A549 treated with CORT108297 at 1 μM for 4 hours (cell line): Measurements from ENCODE around the gene INPP5B. TPM values are rescaled to one million over a fixed set of nuclear protein-coding genes. Genes with fewer than 3 reads are reported as not detected.

ENCODE experiments used
- total RNA-seq: library from RNA; stranded (reverse); fragments of 200-300 nt; extraction: Qiagen RNA extraction; gene quantifications from 5 replicates; pipeline ENCODE4 v1.2.3, GENCODE V29; 2022

INPP5B gene
- total RNA-seq, result 3.9 to 5.4 TPM (median 4.5 TPM) in 5 replicates

DNA sequence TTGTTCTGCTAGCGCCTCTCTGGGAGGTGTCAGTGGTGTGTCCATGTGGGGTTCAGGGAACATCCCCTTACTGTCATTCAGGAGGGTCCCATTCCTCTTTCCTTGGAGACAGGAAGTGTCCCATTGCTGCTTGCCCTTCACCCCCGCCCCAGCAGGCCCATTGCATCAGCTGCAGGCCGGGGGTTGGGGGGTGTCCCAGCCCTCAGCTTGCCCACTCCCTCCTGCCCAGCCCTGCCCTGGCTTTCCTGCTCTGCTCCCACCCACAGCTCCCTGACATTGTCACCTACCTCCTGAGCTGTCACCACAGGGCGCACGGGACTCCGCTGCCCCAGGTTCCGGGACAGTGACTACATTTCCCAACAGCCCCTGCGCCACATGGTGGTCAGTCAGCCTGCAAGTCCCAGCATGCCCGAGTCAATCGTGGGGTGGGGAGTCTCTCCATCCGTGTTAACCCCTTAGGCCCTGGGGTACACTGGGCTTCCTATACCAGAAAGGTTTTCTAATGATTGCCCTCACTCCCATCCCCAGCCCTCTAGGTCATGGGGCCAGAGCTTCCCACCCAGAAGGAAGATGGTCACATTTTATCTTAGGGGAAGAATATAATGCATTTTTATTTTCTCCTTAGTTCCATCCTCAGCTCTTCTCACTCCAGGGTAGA is at the start of gene INPP5B:
INPP5B (minus strand) TSS at position 351 of the 658 bp plus-strand sequence. CDS start 745 bp downstream, outside the sequence.

DNA sequence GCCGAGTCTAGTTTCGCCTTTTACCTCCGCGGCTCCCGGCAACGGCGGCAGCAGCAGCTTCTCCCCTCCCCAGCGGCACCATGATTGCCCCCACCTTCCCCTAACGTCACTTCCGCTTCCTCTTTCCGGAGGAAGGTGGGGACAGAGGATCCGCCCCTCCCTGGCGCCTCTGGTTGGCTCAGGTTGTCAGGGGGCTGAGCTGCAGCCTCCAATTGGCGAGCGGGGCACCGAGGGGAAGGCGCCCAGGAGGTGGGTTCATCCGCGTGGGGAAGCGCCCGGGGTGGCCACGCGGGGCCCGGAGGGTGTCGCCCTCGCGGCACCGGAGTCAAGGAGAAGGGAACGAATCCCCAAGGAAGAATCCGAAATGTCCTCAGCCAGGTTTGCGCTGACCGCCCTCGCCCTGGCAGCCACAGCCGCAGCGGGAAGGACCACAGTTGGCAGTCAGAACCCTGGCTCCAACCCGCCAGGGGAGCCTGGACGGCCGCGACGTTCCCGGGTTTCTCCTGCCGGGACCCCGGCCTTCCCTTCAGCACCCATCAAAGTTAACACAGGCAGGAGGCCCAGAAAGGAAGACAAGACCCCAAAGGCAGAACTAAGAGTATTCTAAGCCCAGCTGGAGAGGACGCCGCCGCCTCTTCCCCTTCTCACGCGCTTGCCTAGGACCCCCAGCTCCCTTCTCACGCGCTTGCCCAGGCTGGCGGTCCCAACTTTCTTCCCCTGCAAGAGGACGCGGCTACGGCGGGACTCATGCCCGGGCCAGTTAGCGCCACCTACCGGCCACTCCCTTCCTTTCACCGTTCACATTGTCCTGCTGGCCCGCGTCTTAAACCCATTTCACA is 87.1 kb downstream of the INPP5B start, which contains the start of gene MTF1:
MTF1 (minus strand) TSS at position 86 of the 839 bp plus-strand sequence. CDS start 1,934 bp downstream, outside the sequence.

Other genes with a start within 250 kb of the INPP5B start
- gene EPHA10, start 181.9 kb downstream of the INPP5B start, total RNA-seq, result 0.63 to 0.91 TPM (median 0.83 TPM) in 5 replicates
- gene MANEAL, start 153.2 kb downstream of the INPP5B start, total RNA-seq, result 20.4 to 27.1 TPM (median 26.2 TPM) in 5 replicates
- gene C1orf122, start 139.3 kb downstream of the INPP5B start, total RNA-seq, result 32.2 to 68.6 TPM (median 56.5 TPM) in 5 replicates
- 14.4 to 19.8 TPM (median 18.5 TPM) in 5 replicates for gene YRDC, start 138.8 kb downstream of the INPP5B start, total RNA-seq
- 3.9 to 5.4 TPM (median 4.2 TPM) in 5 replicates for gene MTF1, start 87.5 kb downstream of the INPP5B start, total RNA-seq
- 50.9 to 100 TPM (median 54.3 TPM) in 5 replicates for gene SF3A3, start 43.0 kb upstream of the INPP5B start, total RNA-seq
- gene FHL3, start 58.5 kb upstream of the INPP5B start, total RNA-seq, result 7.3 to 9.0 TPM (median 8.7 TPM) in 5 replicates
- gene UTP11, start 65.7 kb upstream of the INPP5B start, total RNA-seq, result 39.1 to 77.3 TPM (median 42.9 TPM) in 5 replicates
- gene POU3F1, start 99.7 kb upstream of the INPP5B start, total RNA-seq, result not detected in 5 replicates